ENCODE data around the gene RCCD1.

Gene RCCD1

DNA sequence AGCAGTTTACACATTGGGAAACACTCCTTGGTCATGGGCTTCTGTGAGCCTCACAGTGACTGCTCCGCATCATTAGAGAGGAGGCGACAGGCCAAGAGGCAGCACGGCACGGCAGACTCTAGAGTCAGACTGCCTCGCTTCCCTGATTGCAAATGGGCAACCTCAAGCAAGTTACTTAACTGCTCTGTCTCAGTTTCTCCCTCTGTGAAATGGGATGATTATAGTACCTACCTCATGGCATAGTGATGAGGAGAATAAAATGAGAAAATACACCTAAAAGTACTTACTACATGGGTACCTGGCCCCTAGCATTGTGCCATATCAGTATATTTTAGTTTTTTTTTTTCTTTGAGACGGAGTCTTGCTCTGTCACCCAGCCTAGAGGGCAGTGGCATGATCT lies 4.0 kb upstream of the RCCD1 start:
- Histone ChIP-seq H3K27ac (ENCODE audit: extremely low read depth, low read depth, low read length) (no peak overlapping the region), H3K9me3 (ENCODE audit: control insufficient read depth, insufficient read depth, low read depth, low read length) (no peaks in the 10 kb centered on the region), H3K36me3 (ENCODE audit: control insufficient read depth in 2 of 2, insufficient read depth in 1 of 2, low read length in 2 of 2) (peaks cover 41 to 80% of the 10 kb centered on the region in 2 experiments), H3K4me3 (ENCODE audit: low read depth, low read length) (no peak overlapping the region), H3K4me1 (ENCODE audit: control insufficient read depth, insufficient read depth, low read length) (no peaks in the 10 kb centered on the region)
- ChIA-PET CTCF (interaction anchor here (0.8 to 2.0 kb wide), 3 partner anchors 16 to 321 kb away, joined by 3 to 8 read pairs (median 3); partner anchors contain the start of genes HDDC3 and UNC45A), POLR2A (no interaction called here)
- TF ChIP-seq HOXC10 (CRISPR knock-in tag; IDR thresholded peaks at IDR 0.05) (no peak), ZNF488 (tag by site-specific recombination; IDR thresholded peaks at IDR 0.05) (no peak), ZNF843 (tag by site-specific recombination; IDR thresholded peaks at IDR 0.05) (no peak), ZNF169 (tag by site-specific recombination; IDR thresholded peaks at IDR 0.05) (no peak), ZBTB6 (tag by site-specific recombination; IDR thresholded peaks at IDR 0.05) (no peak), ZNF391 (tag by site-specific recombination; IDR thresholded peaks at IDR 0.05; ENCODE audit: borderline replicate concordance, low read depth) (no peak), ZNF184 (tag by site-specific recombination; IDR thresholded peaks at IDR 0.05) (no peak), ZNF585B (tag by site-specific recombination; IDR thresholded peaks at IDR 0.05) (no peak), ZNF768 (tag by site-specific recombination; IDR thresholded peaks at IDR 0.05) (no peak), ZSCAN18 (tag by site-specific recombination; IDR thresholded peaks at IDR 0.05) (no peak), ZSCAN30 (tag by site-specific recombination; IDR thresholded peaks at IDR 0.05) (no peak)
- TF ChIP-seq, protein P1, sequence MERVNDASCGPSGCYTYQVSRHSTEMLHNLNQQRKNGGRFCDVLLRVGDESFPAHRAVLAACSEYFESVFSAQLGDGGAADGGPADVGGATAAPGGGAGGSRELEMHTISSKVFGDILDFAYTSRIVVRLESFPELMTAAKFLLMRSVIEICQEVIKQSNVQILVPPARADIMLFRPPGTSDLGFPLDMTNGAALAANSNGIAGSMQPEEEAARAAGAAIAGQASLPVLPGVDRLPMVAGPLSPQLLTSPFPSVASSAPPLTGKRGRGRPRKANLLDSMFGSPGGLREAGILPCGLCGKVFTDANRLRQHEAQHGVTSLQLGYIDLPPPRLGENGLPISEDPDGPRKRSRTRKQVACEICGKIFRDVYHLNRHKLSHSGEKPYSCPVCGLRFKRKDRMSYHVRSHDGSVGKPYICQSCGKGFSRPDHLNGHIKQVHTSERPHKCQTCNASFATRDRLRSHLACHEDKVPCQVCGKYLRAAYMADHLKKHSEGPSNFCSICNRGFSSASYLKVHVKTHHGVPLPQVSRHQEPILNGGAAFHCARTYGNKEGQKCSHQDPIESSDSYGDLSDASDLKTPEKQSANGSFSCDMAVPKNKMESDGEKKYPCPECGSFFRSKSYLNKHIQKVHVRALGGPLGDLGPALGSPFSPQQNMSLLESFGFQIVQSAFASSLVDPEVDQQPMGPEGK (tag by site-specific recombination; IDR thresholded peaks at IDR 0.05): no peak
- TF ChIP-seq, protein P2, sequence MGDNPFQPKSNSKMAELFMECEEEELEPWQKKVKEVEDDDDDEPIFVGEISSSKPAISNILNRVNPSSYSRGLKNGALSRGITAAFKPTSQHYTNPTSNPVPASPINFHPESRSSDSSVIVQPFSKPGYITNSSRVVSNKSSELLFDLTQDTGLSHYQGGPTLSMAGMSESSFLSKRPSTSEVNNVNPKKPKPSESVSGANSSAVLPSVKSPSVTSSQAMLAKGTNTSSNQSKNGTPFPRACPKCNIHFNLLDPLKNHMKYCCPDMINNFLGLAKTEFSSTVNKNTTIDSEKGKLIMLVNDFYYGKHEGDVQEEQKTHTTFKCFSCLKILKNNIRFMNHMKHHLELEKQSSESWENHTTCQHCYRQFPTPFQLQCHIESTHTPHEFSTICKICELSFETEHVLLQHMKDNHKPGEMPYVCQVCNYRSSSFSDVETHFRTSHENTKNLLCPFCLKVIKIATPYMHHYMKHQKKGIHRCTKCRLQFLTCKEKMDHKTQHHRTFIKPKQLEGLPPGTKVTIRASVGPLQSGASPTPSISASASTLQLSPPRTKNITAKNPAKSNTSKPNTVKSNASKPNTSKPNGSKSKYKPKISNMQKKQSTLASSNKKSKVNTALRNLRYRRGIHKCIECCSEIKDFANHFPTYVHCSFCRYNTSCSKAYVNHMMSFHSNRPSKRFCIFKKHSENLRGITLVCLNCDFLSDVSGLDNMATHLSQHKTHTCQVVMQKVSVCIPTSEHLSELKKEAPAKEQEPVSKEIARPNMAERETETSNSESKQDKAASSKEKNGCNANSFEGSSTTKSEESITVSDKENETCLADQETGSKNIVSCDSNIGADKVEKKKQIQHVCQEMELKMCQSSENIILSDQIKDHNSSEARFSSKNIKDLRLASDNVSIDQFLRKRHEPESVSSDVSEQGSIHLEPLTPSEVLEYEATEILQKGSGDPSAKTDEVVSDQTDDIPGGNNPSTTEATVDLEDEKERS (tag by site-specific recombination; IDR thresholded peaks at IDR 0.05): no peak

DNA sequence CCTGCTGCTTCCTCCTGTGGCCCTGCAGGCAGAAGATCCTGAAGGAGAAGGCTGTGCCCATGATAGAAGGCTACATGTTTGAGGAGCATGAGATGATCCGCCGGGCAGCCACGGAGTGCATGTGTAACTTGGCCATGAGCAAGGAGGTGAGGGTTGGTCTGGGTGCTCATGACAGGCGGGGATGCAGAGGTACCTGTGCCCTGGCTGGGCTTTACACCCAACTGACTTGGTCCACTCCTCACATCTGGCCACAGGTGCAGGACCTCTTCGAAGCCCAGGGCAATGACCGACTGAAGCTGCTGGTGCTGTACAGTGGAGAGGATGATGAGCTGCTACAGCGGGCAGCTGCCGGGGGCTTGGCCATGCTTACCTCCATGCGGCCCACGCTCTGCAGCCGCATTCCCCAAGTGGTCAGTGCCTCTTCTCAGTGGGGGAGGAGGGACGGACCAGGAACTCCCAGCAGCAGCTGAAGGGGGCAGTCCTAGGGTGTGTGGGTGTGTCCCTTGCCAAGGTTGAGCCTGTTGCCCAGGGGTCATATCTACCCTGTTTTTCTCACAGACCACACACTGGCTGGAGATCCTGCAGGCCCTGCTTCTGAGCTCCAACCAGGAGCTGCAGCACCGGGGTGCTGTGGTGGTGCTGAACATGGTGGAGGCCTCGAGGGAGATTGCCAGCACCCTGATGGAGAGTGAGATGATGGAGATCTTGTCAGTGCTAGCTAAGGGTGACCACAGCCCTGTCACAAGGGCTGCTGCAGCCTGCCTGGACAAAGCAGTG lies 1.6 kb upstream of the RCCD1 start:
- ChIA-PET POLR2A (interaction anchor here (0.7 to 7.8 kb wide), 4 partner anchors 9 to 69 kb away, joined by 5 to 179 read pairs (median 12); partner anchors contain the start of genes HDDC3, PRC1, UNC45A and VPS33B), CTCF (interaction anchor here (0.5 to 11.9 kb wide), 4 partner anchors 8 to 739 kb away, joined by 3 to 163 read pairs (median 23); partner anchors contain the start of genes HDDC3 and UNC45A)
- no peaks in the 10 kb centered on the region for H3K9me3 ChIP-seq (ENCODE audit: control insufficient read depth, insufficient read depth, low read depth, low read length)
- H3K4me3 ChIP-seq (ENCODE audit: low read depth, low read length): no peak overlapping the region
- H3K4me1 ChIP-seq (ENCODE audit: control insufficient read depth, insufficient read depth, low read length): no peaks in the 10 kb centered on the region; the same call in 1 of the 2 replicates
- H3K27ac ChIP-seq (ENCODE audit: extremely low read depth, low read depth, low read length): no peak overlapping the region
- no peak for TF ChIP-seq ZNF2 (tag by site-specific recombination; IDR thresholded peaks at IDR 0.05)
- H3K36me3 ChIP-seq (ENCODE audit: control insufficient read depth in 2 of 2, insufficient read depth in 1 of 2, low read length in 2 of 2): peaks cover 36 to 69% of the 10 kb centered on the region in 2 experiments

All from HEK293 (cell line).